Fibroblast of mammary gland (primary cell): ENCODE data around the gene LRP2.

Experiments used
- DNase-seq: peaks from one replicate; pipeline ENCODE4 v3.0.0-alpha.2; 2010; ENCODE audit warnings: low read depth
- H3K4me3 ChIP-seq: 2 replicates; pipeline ENCODE4 v1.5.1; 2011; ENCODE audit warnings: low read depth, mild to moderate bottlenecking, low read length, moderate library complexity; ENCODE audit not compliant: control insufficient read depth
- CTCF ChIP-seq: conservative IDR thresholded peaks from 2 replicates; pipeline ENCODE4 v1.5.1; 2011; ENCODE audit warnings: low read depth, low read length, inconsistent platforms; ENCODE audit not compliant: control insufficient read depth, insufficient read depth

LRP2 gene

DNA sequence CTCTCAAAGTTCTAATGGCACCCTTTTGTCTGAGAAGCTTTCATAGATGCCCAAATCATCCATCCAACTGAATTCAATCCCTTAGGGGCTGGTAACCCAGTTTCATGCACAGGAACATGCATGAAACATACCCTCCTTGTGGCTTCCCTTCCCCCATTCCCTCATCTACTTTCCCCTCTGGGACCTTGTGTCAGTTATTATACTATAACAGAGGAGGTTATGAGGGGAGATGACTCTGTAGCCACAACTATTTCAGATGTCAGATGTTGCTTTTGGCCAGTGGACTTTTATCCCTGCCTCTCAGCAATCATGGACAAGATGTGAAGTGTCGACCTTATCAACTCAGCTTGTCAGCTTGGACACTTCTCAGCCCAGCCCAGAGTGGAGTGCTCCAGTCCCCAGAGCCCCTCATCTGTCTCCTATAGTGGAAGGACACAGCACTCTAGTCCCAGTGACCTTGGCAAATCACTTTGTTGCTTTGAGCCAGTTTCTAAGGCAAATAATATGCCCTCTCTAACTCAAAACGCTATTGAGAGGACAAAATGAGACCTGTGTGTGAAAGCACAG lies 284.6 kb downstream of the LRP2 start:
- no peak for TF ChIP-seq CTCF
- DNase-seq, result peak; percentile 26
- H3K4me3 ChIP-seq, result no peak overlapping the region
